ENCODE data around the gene WDSUB1. TPM values are rescaled to one million over a fixed set of nuclear protein-coding genes. Genes with fewer than 3 reads are reported as not detected.

WDSUB1 gene, protein sequence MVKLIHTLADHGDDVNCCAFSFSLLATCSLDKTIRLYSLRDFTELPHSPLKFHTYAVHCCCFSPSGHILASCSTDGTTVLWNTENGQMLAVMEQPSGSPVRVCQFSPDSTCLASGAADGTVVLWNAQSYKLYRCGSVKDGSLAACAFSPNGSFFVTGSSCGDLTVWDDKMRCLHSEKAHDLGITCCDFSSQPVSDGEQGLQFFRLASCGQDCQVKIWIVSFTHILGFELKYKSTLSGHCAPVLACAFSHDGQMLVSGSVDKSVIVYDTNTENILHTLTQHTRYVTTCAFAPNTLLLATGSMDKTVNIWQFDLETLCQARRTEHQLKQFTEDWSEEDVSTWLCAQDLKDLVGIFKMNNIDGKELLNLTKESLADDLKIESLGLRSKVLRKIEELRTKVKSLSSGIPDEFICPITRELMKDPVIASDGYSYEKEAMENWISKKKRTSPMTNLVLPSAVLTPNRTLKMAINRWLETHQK
- 4.2 and 6.1 TPM in 2 replicates for total RNA-seq (2014; rRNA removed; shearing (Covaris generic))

- peak; percentile 73 for DNase-seq (ENCODE audit: low spot score)
Observed at GRCh38 chr2:159285929-159286708, at the start of gene WDSUB1. Gene WDSUB1 (minus strand): TSS chr2:159286703. CDS start chr2:159283069, 3,634 bp downstream.

DNA sequence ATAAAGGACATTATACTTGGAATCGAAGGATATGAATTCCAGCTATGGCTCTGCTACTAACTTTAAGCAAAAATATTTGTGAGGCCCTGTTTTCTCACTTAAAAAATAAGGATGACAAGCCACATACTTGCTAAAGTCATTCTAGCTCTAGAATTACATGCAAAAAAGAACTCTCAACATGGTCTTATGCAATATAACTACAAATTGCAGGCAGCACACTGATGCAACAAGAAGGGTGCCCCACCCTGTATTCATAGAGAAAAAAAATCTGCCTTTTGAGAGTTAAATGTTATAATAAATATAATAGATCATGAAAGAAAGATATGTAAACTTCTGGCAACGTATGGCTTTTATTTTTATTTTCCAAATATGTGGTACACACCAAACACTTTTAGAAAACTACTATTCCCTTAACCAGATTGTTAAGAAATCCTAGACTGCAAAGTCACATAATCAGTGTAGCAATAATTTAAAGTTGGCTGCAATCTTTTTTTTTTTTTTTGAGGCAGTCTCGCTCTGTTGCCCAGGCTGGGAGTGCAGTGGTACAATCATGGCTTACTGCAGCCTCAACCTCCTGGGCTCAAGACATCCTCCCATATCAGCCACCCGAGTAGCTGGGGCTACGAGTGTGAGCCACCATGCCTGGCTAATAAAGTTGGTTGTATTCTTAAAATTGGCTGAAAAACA lies 40.2 kb upstream of the WDSUB1 start:
- peak; percentile 13 for DNase-seq (ENCODE audit: low spot score)

- no peak for DNase-seq (ENCODE audit: low spot score)
Observed at GRCh38 chr2:159322419-159322818, 35.9 kb upstream of the WDSUB1 start.

DNA sequence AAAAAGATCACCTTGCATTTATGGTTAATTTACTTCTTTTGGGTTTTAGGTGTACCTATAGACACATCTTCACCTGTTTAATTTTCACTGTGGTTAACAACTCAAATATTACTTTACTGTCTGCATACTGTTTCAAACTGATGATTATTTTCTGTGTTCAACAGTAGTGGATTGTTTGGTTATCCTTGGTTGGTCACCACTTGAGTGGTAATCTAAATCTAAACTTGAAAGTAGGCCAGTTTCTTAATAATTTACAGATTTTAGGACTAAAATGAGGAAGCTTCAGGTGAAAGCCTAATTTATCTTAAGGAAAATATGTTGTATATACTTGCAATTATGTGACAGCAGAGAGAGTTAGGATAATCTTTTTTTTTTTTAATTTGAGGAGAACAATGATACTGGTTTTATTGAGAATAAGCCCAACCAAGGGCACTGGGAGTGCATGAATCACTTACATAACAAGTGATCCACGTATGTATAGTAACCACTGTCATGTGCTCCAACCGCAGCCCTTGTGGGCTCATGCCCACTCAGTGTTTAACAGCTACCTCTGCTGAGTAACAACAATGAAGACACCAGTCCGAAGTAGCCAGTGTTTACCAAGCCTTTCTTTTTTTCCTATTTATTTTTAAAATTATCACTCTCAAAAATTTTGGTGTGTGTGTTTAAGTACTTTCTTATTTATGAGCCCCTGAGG lies 31.0 kb upstream of the WDSUB1 start:
- peak; percentile 5 for DNase-seq (ENCODE audit: low spot score)

DNA sequence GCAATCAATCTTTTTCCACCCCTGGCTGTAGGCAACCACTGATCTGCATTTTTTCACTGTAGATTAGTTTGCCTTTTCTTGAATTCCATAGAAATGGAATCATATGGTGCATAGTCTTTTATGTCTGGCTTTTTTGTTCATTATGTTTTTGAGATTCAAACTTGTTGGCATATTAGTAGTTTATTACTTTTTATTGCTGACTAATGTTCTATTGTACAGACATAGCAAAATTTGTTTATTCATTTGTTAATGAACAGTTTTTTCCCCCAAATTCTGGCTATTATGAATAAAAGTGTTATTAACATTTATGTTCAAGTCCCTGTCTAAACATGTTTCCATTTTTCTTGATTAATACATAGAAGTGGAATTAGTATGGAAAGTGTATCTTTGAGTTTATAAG lies 21.4 kb upstream of the WDSUB1 start:
- no peak for DNase-seq (ENCODE audit: low spot score)

DNA sequence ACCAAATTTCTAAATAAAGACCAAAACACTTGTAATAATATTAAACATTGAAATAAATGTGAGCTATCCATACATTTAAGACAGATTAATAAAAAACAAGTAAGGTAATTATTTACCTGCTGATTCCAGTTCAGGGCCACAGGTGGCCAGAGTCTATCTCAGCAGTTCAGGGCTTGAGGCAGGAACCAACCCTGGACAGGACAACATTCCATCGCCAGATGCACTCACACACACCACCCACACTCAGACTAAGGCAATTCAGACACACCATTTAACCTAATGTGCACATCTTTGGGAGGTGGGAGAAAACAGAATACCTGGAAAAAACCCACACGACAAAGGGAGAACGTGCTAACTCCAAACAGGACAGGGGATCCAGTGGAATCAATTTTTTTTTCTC lies 14.1 kb upstream of the WDSUB1 start:
- DNase-seq (ENCODE audit: low spot score): no peak

- DNase-seq (ENCODE audit: low spot score): no peak
Observed at GRCh38 chr2:159298967-159299366, 12.5 kb upstream of the WDSUB1 start.

DNA sequence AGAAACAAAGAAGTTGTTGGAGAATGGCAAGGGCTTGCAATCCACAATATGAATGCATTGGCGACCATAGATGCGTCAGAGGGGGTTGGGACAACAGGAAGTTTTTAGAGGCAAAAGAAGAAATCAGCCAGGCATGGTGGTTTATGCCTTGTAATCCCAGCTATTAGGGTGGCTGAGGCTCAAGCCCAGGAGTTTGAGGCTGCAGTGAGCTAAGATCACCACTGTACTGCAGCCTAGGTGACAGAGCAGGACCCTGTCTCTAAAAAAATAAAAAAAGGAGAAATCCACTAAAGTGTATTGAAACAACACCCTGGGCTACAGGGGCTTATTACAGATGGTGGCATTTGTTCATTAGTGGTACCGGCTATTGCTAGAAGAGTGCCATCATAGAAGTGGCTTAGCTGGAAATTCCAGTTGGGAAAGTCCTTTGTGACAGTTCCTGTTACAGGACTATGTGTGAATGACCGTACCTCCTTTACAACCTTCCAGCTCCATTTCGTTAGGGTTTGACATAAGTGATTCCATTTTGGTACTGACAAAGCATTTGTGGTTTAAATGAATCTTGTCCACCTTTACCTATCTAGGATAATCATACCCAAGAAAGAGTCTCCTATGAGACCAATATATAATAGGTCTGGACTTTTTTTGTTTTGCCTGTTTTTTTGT lies 10.7 kb upstream of the WDSUB1 start:
- no peak for DNase-seq (ENCODE audit: low spot score)

DNA sequence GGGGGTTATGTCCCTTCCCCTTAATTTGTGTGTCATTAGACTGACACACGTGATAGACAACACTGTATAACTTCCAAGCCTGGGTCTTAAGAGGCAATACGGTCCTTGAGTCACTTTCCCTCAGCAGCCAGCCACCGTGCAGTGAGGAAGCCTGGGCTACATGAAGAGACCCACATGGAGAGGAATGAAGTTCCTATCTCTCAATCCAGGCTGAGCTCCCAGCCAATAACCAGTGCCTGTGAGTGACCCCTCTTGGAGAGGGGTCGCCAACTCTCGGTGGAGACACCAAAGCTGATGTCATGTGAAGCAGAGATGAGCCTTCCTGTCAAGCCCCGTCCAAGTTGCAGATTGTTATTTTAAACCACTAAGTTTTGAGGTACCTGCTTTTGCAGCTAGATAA lies 5.7 kb upstream of the WDSUB1 start:
- DNase-seq (ENCODE audit: low spot score): no peak

GRCh38 chr2:159290289-159290907 lies 3.9 kb upstream of the WDSUB1 start:
- peak; percentile 73 for DNase-seq (ENCODE audit: low spot score)

DNA sequence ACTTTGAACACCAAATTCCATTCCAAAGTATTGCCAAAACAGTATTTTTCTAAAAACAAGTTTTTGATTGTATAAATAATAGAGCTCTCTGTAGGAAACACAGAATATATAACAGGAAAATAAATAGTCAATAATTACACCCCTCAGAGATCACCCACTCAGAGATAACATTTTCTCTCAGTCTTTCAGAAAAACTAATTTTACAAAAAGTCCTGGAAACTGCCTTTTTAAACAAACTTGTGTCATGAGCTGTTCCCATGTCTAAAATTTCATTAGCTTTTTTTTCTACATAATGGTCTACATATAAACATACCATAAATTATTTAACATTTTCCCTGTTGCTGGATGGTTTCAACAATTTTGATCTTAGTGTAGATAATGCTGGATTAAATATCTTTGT lies 1.2 kb upstream of the WDSUB1 start:
- no peak for DNase-seq (ENCODE audit: low spot score)

DNA sequence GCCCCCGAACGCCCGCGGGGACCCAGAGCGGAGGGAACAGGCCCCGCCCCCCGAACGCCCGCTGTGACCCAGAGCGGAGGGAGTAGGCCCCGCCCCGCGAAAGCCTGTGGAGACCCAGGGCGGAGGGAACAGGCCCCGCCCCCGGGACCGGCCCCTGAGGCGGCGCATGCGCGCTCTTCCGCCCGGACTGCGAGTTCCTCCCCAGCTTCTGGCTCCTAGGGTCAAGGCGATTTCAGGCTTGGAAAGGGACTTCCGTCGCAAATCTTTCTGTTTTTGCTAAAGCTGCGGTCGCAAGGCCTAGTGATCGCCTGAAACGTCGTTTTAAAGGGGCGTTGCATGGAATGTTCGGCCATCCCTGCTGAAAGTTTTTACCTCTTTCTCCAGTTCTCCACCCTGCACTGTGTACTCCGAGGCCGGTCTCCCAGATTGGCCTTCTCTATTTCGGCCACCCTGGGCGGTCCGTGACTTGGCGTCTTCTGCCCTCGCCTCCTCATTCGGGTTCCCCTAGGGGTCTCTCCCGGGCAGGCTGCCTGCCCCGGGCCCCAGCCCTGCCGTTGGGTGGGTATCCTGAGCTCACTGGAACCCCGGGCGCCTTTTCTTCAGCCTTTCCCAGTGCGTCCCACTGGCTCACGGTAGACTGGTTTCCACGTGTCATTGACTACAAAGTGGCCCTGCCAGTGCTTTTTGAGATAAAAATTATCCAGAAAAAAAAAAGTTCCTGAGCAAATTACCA lies 372 bp upstream of the WDSUB1 start:
- peak; percentile 87 for DNase-seq (ENCODE audit: low spot score)

DNA sequence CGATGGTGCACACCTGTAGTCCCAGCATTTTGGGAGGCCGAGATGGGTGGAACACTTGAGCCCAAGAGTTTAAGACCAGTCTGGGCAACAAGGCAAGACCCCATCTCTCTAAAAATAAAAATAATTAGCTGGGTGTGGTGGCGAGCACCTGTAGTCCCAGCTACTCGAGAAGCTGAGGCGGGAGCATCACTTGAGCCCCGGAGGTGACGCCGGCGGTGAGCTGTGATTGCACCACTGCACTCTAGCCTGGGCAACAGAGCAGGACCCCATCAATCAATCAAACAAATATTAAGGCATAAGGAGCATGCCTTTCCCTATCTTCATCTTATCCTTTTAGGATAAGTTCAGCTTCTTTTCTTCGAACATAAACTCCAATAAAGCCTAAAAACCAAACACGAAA lies 1.1 kb downstream of the WDSUB1 start:
- no peak for DNase-seq (ENCODE audit: low spot score)

- DNase-seq (ENCODE audit: low spot score): no peak
Observed at GRCh38 chr2:159283529-159283928, 3.0 kb downstream of the WDSUB1 start.

DNA sequence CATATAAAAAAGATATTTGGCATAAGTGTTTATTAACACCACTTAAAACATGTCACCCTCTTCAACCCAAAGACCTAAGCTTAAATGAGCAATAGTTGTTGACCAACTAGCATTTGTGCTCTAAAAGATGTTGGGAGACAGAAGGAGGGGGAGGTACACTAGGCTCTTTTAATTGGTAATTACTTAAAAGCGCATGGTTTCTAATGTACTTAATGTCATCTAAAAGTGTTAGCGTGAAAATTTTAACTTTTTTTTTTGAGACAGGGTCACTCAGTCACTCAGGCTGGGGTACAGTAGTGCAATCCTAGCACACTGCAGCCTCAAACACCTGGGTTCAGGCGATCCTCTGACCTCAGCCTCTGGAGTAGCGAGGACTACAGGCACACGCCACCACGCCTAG lies 5.5 kb downstream of the WDSUB1 start:
- no peak for DNase-seq (ENCODE audit: low spot score)

- DNase-seq (ENCODE audit: low spot score): no peak
Observed at GRCh38 chr2:159279700-159280099, 6.8 kb downstream of the WDSUB1 start.

DNA sequence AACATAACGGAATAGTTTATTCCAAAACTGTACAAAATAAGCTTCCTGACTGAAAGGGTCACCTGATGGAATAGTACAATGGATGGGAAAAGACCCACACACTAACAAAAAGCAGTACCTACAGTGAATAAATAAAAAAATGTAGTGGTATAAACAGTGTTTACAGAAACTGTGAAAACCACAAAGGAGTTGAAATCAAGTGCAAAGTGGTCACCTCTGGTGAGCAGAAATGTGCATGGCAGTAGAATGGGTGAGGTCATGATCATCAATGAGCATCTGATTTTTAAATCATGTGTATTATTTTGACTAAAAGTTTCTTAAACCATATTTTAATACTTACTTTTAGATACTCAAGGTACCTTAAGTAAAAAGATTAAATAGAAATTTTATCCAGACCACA lies 11.4 kb downstream of the WDSUB1 start:
- no peak for DNase-seq (ENCODE audit: low spot score)

DNA sequence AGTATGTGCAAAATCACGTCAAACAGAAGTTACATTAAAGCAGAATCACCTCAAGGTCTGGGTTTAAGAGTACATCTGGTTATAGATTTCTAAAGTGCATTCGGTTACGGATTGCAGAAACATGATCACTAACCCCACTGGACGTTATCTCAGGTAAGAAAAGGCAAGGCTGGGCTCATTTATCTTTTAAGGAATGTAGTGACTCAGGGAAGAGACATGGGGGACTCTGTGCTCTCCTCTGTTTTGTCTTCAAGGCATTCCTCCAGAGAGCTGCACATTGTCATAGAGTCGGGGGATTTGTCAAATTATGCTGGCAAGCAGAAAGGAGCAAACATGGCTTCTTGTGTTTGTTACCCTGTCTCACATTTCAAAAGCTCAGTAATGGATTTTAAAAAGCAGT lies 14.3 kb downstream of the WDSUB1 start:
- no peak for DNase-seq (ENCODE audit: low spot score)

DNA sequence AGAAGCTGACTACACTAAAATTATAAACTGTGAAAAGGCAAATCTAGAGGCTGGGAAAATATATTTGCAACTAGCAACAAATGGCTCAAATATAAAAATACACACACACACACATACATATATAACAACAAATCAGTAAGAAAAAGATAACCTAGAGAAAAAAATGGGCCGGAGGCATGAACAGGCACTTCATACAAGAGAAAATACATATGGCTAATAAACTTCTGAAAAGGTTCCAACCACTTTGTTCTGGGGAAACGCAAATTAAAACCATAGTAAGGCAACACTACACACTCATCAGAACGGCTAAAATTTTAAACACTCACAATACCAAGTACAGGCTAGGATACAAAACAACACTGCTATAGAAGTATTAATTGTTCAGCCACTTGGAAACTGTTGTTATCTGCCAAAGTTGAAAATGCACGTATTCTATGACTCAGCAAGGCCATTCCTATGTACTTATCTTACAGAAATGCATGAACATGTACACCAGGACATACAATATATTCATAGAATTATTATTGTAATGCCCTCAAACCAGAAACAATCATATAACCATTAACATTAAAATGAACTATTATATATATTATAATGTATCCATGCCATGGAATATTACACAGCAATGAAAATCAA lies 15.6 kb downstream of the WDSUB1 start:
- no peak for DNase-seq (ENCODE audit: low spot score)

- DNase-seq (ENCODE audit: low spot score): no peak
Observed at GRCh38 chr2:159267921-159268320, 18.6 kb downstream of the WDSUB1 start.

All from H4 (cell line).